GM12874 (cell line): ENCODE results near the gene SEC22A.

Source experiments
- TF ChIP-seq, protein P1 (sequence below): IDR thresholded peaks from 2 replicates; pipeline ENCODE4 v1.5.1; 2011; ENCODE audit warnings: low read depth, mild to moderate bottlenecking, control low read depth, low read length, moderate library complexity; ENCODE audit not compliant: insufficient read depth

The SEC22A gene

GRCh38 chr3:123165163-123165562 is 36.6 kb upstream of the SEC22A start:
- TF ChIP-seq, protein P1, sequence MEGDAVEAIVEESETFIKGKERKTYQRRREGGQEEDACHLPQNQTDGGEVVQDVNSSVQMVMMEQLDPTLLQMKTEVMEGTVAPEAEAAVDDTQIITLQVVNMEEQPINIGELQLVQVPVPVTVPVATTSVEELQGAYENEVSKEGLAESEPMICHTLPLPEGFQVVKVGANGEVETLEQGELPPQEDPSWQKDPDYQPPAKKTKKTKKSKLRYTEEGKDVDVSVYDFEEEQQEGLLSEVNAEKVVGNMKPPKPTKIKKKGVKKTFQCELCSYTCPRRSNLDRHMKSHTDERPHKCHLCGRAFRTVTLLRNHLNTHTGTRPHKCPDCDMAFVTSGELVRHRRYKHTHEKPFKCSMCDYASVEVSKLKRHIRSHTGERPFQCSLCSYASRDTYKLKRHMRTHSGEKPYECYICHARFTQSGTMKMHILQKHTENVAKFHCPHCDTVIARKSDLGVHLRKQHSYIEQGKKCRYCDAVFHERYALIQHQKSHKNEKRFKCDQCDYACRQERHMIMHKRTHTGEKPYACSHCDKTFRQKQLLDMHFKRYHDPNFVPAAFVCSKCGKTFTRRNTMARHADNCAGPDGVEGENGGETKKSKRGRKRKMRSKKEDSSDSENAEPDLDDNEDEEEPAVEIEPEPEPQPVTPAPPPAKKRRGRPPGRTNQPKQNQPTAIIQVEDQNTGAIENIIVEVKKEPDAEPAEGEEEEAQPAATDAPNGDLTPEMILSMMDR, result no peak

GRCh38 chr3:123167686-123168085 is 34.1 kb upstream of the SEC22A start:
- TF ChIP-seq, protein P1, result no peak

- TF ChIP-seq, protein P1, result no peak
These were observed 33.6 kb upstream of the SEC22A start for GRCh38 chr3:123168122-123168521.

GRCh38 chr3:123168605-123169004 is 33.1 kb upstream of the SEC22A start:
- TF ChIP-seq, protein P1, result no peak

DNA sequence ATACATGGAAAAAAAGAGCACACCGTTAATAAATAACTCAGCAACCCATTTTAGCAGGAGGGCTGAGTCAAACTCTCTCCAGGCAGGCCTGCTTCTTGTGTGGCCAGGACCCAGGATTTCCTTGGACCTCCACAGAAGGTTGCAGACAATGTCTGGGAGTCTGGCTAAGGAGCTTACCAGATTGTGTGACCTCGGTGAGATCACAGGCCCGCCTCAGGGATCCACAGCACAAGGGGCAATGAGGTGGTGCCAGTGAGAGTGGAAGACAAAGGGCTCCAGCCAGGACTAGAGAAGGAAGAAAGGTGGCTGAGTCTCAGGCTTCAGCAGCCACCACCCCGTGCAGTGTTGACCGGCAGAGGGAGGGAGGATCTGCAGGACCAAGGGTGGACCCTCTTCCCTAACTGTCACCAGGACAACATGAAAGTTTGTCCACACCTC is 32.2 kb upstream of the SEC22A start:
- TF ChIP-seq, protein P1, result no peak

GRCh38 chr3:123169930-123170329 is 31.8 kb upstream of the SEC22A start:
- TF ChIP-seq, protein P1, result no peak

DNA sequence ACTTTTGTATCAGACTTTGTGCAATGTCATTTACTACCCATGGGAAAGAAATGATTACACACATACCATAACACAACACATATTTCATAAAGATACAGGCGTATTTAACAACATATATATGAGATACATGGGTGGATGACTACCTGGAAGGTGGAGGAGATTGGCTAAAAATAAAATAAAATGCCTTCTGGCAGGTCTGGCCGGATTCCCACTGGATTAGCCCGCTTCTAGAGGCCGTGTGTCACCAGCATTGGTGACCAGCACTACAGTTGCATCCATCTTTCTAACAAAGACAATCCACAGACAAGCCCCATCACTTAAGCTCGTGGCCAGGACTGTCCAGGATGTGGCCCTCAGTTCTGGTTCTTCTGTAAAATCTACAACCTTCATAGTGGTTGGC is 21.0 kb upstream of the SEC22A start:
- TF ChIP-seq, protein P1, result no peak

DNA sequence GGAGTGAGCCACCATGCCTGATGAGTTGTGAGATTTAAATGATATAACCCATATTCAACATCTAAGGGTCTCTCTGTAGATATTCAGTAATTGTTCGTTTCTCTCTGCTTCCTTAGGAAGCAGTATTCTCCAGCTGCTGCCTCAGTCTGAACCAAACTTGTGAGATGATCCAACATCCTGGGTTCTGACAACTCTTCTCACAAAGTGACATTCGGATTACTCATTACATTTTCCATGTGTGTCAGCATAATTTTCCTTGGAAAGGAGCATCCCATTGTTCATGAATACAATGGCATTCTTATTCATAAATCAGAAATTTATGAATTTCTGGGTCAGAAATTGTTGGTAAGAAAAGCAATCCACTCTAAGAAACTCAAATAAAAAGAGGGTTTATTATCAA is 15.0 kb upstream of the SEC22A start:
- TF ChIP-seq, protein P1, result no peak
